Measurements from ENCODE around the gene TTN.
"Not testable (repeated sequence)": the region's sequence is repeated elsewhere in the genome, so short reads cannot be mapped to it uniquely, and the experiment has no call there.

TTN gene

GRCh38 chr2:178615969-178616368 is 191.3 kb downstream of the TTN start:
- no peak for DNase-seq
- in situ Hi-C loops (cut with HindIII; ENCODE audit: low pct_ligation_motif_present, low pct_unique_long_range_greater_than_20kb, low sequenced_read_pairs), result no loop called here

GRCh38 chr2:178602901-178603300 is 204.3 kb downstream of the TTN start:
- DNase-seq, result no peak
- in situ Hi-C loops (cut with HindIII; ENCODE audit: low pct_ligation_motif_present, low pct_unique_long_range_greater_than_20kb, low sequenced_read_pairs), result no loop called here

GRCh38 chr2:178592655-178593054 is 214.6 kb downstream of the TTN start:
- in situ Hi-C loops (cut with HindIII; ENCODE audit: low pct_ligation_motif_present, low pct_unique_long_range_greater_than_20kb, low sequenced_read_pairs), result no loop called here
- no peak for DNase-seq

GRCh38 chr2:178589335-178589734 is 217.9 kb downstream of the TTN start:
- no peak for DNase-seq
- in situ Hi-C loops (cut with HindIII; ENCODE audit: low pct_ligation_motif_present, low pct_unique_long_range_greater_than_20kb, low sequenced_read_pairs), result no loop called here

- no peak for DNase-seq
- in situ Hi-C loops (cut with HindIII; ENCODE audit: low pct_ligation_motif_present, low pct_unique_long_range_greater_than_20kb, low sequenced_read_pairs), result no loop called here
These were observed 222.6 kb downstream of the TTN start for GRCh38 chr2:178584666-178585065.

- peak; percentile 28 for DNase-seq
- in situ Hi-C loops (cut with HindIII; ENCODE audit: low pct_ligation_motif_present, low pct_unique_long_range_greater_than_20kb, low sequenced_read_pairs), result no loop called here
These were observed 228.2 kb downstream of the TTN start for GRCh38 chr2:178579006-178579405.

- DNase-seq, result no peak
- in situ Hi-C loops (cut with HindIII; ENCODE audit: low pct_ligation_motif_present, low pct_unique_long_range_greater_than_20kb, low sequenced_read_pairs), result no loop called here
These were observed 232.4 kb downstream of the TTN start for GRCh38 chr2:178574789-178575188.

GRCh38 chr2:178568227-178568626 is 239.0 kb downstream of the TTN start:
- no peak for DNase-seq
- in situ Hi-C loops (cut with HindIII; ENCODE audit: low pct_ligation_motif_present, low pct_unique_long_range_greater_than_20kb, low sequenced_read_pairs), result no loop called here

GRCh38 chr2:178553047-178553446 is 254.2 kb downstream of the TTN start:
- in situ Hi-C loops (cut with HindIII; ENCODE audit: low pct_ligation_motif_present, low pct_unique_long_range_greater_than_20kb, low sequenced_read_pairs), result no loop called here
- DNase-seq, result peak; percentile 70

GRCh38 chr2:178550352-178550751 is 256.9 kb downstream of the TTN start:
- in situ Hi-C loops (cut with HindIII; ENCODE audit: low pct_ligation_motif_present, low pct_unique_long_range_greater_than_20kb, low sequenced_read_pairs), result no loop called here
- no peak for DNase-seq

GRCh38 chr2:178542569-178542968 is 264.7 kb downstream of the TTN start:
- peak; percentile 41 for DNase-seq
- in situ Hi-C loops (cut with HindIII; ENCODE audit: low pct_ligation_motif_present, low pct_unique_long_range_greater_than_20kb, low sequenced_read_pairs), result no loop called here

- DNase-seq, result peak; percentile 86
- in situ Hi-C loops (cut with HindIII; ENCODE audit: low pct_ligation_motif_present, low pct_unique_long_range_greater_than_20kb, low sequenced_read_pairs), result no loop called here
These were observed 265.1 kb downstream of the TTN start for GRCh38 chr2:178542161-178542560.

GRCh38 chr2:178536037-178536436 is 271.2 kb downstream of the TTN start:
- in situ Hi-C loops (cut with HindIII; ENCODE audit: low pct_ligation_motif_present, low pct_unique_long_range_greater_than_20kb, low sequenced_read_pairs), result no loop called here
- DNase-seq, result no peak

- in situ Hi-C loops (cut with HindIII; ENCODE audit: low pct_ligation_motif_present, low pct_unique_long_range_greater_than_20kb, low sequenced_read_pairs), result no loop called here
- DNase-seq, result no peak
These were observed 276.1 kb downstream of the TTN start for GRCh38 chr2:178531168-178531567.

GRCh38 chr2:178530625-178531142 is 276.5 kb downstream of the TTN start:
- in situ Hi-C loops (cut with HindIII; ENCODE audit: low pct_ligation_motif_present, low pct_unique_long_range_greater_than_20kb, low sequenced_read_pairs), result no loop called here
- DNase-seq, result no peak

GRCh38 chr2:178530131-178530530 is 277.1 kb downstream of the TTN start:
- in situ Hi-C loops (cut with HindIII; ENCODE audit: low pct_ligation_motif_present, low pct_unique_long_range_greater_than_20kb, low sequenced_read_pairs), result no loop called here
- no peak for DNase-seq

- in situ Hi-C loops (cut with HindIII; ENCODE audit: low pct_ligation_motif_present, low pct_unique_long_range_greater_than_20kb, low sequenced_read_pairs), result no loop called here
- no peak for DNase-seq
These were observed 278.0 kb downstream of the TTN start for GRCh38 chr2:178529194-178529593.

GRCh38 chr2:178528647-178529046 is 278.6 kb downstream of the TTN start:
- in situ Hi-C loops (cut with HindIII; ENCODE audit: low pct_ligation_motif_present, low pct_unique_long_range_greater_than_20kb, low sequenced_read_pairs), result no loop called here
- no peak for DNase-seq

GRCh38 chr2:178527592-178527991 is 279.6 kb downstream of the TTN start:
- in situ Hi-C loops (cut with HindIII; ENCODE audit: low pct_ligation_motif_present, low pct_unique_long_range_greater_than_20kb, low sequenced_read_pairs), result no loop called here
- no peak for DNase-seq

- in situ Hi-C loops (cut with HindIII; ENCODE audit: low pct_ligation_motif_present, low pct_unique_long_range_greater_than_20kb, low sequenced_read_pairs), result no loop called here
- no peak for DNase-seq
These were observed 281.0 kb downstream of the TTN start for GRCh38 chr2:178526256-178526655.

GRCh38 chr2:178525460-178525859 is 281.8 kb downstream of the TTN start:
- in situ Hi-C loops (cut with HindIII; ENCODE audit: low pct_ligation_motif_present, low pct_unique_long_range_greater_than_20kb, low sequenced_read_pairs), result not testable (repeated sequence)

More at GRCh38 chr2:178525460-178525859, 281.8 kb downstream of the TTN start:
- DNase-seq, result not testable (repeated sequence)
